Nucleus accumbens (tissue), 56 donors: ENCODE results near the gene KCND2.

Experiments used
- DNase-seq, 56 donors: peaks; one replicate each; lab custom pipeline; 2025; lab: John Stamatoyannopoulos, UW

KCND2 gene

DNA sequence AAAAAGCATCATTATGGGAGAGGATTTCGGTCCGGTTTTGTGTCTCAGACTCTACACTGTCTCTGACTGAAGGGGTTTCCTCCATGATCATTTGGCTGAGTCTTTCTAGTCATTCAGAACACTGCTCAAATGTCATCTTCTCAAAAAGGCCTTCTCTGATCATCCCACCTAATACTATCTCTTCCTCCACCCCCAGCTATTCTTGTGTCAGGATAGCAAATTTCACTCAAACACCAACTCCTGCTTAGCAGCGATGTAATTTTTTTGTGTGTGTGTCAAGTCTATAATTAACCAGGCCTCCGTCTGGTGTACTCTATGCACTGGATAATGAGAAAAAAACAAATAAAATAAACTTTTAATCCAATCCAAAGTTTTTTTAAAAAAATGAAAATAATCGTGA, 200.4 kb downstream of the KCND2 start:
- peak in 2 of 56 donors; percentile 3 for DNase-seq

DNA sequence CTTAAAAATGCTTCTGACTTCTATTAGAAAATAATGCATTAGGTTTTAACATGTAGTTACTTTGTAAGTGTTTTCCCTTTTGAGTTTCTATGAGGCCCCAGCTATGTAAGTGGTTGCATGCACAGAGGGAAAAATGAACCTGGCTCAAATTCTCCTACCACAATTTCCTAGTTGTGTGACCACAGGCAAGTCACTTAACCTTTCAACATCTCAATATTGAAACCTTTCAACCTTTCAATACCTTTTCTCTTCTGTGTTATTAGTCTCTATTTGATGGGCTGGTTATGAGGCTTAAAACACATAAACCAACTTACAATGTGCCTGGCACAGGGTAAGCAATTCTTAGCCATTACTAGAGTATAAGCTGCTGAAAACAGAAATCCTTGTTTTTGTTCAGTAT, 203.0 kb downstream of the KCND2 start:
- no peak for DNase-seq

DNA sequence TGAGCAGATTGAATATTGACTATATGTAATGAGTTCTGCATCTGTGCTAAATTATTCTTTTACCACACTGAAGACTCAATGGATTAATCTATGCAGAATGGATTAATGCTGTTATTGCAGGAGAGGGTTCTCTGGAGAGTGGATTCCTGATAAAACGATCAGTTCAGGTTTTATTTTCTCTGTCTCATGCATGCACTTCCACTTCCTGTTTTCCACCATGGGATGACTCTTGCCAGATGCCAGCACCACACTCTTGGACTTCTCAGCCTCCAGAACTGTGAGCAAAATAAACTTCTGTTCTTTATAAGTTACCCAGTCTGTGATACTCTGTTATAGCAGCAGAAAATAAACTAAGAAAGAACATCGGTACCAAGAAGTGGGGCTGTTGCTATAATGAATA, 207.5 kb downstream of the KCND2 start:
- no peak for DNase-seq

DNA sequence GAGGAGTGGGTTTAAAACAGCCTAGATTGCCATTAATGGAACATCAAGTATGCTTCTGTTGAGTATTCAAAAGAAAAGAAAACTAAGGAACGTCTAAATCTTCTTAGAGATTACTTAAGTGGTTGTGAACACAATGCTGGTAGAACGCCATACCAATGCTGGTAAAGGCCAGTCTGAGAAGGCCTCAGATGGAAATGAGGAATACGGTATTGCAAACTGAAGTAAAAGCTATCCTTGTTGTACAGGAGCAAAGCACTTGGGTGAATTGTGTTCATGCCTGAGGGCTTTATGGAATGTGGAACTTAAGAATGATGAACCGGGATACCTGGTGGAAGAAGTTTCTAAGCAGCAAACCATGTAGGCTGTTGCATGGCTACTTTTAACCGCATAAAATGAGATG, 208.0 kb downstream of the KCND2 start:
- DNase-seq: no peak

DNA sequence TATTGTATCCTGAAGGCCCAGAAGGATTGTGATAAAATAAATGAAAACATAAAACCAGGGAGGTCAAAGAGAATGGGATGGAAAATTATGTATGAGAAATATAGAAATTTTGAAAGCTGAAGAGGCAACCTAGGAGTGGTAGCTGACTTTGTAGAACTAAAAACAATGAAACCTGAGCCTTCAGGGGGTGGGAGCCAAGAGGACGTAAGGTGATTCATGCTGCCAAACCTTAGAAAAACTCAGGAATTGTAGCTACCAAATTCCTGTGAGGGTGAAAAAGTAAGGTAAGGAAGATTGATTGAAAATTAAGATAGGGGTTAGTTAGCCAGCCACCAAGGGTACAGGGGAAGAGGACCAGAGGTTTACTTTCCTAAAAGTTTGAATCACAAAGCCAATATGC, 213.2 kb downstream of the KCND2 start:
- DNase-seq: no peak

DNA sequence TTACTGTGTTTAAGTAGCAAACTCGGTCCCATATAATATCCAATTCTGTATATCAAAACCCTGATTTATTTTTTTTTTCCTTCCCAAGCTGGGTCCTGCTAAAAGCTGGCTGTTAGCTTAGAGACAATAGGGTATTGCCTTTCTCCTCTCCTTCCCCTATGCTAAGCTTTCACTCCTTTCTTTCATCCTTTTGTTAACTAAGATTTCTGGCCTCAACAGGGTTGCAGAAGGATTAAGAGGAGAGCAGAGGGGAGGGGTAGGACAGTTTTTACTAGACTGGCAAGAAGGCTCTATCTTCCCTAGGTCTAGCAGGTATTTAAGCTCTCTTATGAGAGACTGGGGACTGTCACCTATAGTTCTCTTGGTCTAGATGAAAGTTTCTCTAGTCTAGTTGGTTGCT, 229.2 kb downstream of the KCND2 start:
- no peak for DNase-seq

DNA sequence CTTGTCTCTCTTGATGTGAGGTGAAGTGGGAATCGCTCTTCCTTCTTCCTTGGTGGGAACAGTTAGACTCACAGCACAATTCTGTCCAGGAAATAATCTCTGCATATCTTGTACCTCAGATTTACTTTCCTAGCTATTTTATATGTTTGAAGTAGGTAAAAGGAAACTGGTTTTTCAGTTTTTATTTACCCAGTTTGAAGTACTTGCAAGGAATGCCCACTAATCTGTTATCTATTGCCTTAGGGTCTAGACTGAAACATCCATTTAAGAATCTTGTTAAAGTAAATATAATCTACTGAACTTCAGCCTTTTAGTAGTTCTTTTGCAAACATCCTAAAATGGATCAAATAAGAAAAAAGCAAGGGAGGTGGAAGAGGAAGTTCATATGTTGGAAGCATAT, 229.8 kb downstream of the KCND2 start:
- no peak for DNase-seq

DNA sequence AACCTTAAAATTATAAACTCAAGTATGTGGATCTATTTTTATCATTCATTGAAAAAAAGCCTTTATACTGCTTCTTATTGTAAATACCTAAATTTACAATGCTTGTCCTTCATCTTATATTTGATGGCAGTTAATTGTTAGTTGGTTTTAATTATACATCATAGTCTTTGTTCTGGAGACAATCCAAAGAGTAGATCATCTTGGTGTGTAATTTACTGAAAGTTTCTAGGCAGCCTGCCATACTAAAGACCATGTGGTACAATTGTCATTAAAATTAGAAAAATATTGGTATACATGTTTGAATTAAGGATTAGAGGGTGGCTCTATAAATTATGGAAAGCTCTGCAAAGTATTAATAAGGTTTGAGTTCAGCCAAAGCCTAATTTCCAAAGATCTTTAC, 231.4 kb downstream of the KCND2 start:
- DNase-seq: no peak

DNA sequence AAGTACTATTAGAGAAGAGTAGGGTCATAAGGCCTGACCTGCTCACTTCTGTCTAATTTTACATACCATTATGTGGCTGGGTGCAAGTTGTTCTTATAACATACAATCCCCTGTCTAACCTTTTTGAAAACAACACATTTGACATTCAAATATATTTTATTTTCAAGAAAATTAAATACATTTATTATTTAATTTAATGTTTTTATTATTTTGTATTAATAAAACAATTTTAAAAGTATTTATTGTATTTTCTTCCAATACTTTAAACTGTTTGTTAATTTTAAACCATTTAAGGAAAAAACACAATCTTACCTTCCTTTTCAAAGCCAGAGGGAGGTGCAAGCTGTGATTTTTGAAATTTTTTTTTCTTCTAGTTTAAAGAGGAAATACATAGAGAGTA, 232.8 kb downstream of the KCND2 start:
- DNase-seq: no peak

DNA sequence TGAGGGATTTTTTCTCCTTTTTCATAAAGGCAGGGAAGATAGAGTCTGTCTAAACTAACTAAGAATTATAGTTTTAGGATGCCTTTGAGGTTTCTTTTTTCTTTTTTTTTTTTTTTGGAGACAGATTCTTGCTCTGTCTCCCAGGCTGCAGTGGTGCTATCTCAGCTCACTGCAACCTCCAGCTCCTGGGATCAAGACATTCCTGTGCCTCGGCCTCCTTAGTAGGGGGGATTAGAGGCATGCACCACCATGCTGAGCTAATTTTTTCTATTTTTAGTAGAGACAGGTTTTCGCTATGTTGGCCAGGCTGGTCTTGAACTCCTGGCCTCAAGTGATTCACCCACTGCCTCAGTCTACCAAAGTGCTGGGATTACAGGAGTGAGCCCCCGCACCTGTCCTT, 239.7 kb downstream of the KCND2 start:
- no peak for DNase-seq

DNA sequence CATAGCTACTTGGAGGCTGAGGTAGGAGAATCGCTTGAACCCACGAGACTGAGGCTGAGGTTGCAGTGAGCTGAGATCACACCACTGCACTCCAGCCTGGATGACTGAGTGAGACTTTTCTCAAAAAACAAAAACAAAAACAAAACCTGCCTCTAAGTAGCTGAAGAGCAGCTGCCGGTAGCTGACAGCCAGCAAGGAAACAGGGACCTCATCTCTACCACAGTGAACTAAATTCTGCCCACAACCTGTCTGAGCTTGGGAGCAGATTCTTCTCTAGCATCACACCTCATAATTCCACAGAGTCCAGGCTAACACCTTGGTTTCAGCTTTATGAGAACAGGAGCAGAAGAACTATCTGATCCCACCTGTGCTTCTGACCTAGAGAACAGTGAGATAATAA, 246.2 kb downstream of the KCND2 start:
- no peak for DNase-seq

DNA sequence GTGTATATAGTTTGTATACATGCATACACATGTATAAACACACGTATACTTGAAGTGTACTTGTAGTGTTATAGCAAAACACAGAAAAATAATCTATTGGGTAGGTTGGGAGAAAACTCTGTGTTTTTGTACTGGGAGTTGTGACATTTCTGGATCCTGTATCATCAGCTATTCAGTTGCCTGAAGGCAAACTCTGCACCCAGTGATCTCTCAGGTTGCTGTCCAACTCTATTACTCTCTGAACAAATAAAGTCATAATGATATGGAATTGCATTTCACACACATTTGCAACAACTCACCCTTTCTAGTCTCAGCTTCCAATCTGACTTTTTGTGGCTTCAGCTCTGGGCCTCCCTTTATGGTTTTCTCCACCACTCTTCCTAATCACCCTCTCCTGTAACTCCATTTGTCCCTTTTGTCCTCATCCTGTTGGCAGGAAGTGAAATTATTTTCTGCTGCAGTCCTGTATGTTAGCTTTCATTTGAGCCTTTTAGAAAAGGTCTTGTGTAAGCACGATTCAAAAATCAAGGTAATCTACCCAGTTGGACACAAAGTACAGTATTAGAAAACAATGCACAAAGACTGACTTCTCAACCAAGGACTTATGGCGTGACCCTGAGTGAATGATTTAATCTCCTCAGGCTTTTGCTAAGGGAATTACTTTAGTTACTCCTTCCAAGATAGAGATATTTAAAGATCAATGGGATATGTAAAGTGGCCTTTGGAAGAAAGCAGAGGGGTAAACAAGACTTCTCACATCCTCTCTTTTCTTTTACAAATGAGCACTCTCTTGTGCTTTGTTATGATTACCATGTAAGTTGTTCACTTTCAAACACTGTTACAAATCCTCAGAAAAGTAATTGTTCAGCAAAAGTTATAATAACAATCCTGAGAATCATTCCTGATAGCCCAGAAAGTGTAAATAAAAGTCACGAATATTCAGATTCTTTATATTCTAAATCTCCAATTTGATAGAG, 249.1 kb downstream of the KCND2 start:
- DNase-seq: no peak

DNA sequence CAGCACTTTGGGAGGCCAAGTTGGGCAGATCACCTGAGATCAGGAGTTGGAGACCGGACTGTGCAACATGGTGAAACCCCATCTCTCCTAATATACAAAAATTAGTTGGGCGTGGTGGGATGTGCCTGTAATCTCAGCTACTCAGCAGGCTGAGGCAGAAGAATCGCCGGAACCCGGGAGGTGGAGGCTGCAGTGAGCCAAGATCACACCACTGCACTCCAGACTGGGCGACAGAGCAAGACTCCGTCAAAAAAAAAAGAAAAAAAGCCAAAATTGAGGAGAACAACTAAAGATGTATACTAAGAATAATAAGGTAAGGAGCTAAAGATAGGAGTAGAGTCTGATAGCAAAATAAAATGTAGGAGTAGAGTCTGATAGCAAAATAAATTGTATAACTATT, 251.0 kb downstream of the KCND2 start:
- DNase-seq: no peak

DNA sequence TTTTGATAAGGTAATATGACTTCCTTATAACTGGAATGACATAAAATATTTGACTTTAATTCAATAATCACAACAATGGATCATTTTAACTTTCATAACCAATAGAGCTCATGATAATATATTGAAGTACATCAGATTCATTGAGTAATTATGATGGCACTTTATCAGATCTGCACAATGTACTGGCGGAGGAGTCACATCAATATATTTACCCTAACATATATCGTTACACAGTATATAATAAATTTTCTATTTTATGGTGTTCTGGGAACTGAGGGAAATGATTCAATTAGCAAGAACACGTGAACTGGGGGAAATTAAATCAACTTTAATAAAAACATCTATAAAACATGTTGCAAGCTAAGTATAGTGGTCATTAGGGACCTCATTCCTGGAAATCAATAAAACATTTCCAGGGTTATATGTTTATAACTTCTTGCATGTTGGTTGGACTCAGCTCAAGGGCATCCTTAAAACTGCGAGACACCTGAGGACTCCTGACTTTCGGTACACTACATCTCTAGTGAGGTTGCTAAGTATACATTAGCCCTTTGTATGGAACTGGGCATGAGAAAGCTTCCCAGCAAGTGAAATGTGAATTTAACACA, 254.0 kb downstream of the KCND2 start:
- DNase-seq: no peak

DNA sequence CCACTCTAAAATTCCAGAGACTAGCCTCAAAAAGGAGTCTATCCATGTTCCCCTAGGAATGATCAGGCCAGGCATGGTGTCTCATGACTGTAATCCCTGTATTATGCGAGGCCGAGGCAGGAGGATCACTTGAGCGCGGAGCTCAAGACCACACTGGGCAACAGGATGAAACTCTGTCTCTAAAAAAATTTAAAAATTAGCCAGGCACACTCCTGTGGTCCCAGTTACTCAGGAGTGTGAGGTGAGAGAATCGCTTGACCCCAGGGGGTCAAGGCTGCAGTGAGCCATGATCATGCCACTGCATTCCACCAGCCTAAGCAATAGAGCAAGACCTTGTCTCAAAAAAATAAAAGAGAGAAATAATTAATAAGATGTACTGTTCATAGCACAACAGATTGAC, 256.8 kb downstream of the KCND2 start:
- no peak for DNase-seq

DNA sequence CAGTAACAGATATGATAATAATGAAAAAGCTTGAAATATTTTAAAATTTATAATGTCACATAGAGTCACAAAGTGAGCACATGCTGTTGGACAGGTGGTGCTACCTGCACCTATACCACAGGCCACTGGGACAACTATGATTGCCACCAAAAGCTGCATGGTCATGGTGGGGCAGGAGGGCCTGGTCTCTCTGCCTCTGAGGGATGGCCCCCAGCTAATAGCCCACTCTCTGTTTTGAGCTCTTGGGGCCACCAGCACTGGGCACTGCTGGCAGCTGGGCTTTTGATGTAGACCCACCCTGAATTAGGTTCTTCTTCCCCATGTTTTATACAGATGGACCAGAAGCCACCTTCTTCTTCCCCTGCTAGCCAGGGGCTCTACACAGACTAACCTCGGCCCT, 265.4 kb downstream of the KCND2 start:
- no peak for DNase-seq

DNA sequence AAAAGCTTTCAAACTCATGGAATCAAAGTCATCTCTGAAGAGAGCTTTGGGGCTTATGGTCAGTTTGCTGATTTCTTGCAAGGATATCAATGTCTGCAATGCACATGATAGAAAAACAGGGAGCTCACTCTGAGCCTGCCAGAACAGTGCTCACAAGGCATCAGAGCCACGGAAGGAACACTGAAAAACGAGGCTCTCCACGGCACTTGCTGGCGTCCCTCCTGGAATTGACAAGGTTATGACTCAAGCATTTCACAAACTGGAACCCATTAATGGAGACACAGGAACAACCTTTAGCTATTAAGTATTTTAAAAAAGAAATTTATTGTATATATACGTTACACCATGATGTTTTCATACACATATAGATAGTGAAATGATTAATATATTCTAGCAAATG, 266.3 kb downstream of the KCND2 start:
- DNase-seq: no peak

DNA sequence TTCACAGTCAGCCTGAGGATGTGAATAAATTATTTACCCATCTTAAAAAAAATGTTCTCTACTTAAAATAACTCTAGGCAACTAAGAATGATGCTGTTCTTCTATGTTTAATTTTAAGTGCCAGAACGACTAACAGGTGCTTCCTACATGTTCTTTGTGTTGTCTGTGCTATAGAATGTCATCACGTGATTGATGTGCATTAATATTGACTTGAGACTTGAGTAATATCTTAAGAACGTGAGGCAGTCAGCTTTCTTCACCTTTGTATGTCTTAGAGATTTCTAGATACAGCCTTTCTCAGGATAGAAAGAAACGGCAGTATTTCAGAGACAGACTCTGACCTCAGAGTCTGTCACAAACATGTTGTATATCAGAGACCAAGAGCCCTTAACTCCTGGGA, 274.6 kb downstream of the KCND2 start:
- no peak for DNase-seq

DNA sequence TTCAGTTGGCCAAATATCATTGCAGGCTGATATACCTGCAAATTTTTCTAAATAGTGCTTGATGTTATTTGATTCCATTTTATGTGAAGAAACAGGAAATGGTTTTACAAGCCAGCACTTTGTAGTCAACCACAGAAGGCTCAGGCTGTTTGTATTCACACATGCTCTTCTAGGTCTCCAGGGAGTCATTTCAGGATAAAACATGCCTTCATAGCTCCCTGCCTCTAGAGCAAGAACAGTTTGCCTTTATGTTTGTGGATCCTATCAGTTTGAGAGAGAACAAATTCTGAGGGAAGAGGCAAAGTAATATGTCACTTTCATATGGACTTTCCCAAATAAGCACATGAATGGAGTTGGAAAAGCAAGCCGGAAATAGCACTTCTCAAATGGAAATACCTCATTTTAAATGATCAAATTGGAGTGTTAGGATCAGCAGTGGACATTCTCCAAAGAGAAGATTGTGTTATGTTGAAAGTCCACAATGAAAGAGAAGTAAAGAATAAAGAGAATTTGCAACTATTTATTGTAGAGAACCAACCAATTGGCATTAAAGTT, 277.6 kb downstream of the KCND2 start:
- DNase-seq: no peak

DNA sequence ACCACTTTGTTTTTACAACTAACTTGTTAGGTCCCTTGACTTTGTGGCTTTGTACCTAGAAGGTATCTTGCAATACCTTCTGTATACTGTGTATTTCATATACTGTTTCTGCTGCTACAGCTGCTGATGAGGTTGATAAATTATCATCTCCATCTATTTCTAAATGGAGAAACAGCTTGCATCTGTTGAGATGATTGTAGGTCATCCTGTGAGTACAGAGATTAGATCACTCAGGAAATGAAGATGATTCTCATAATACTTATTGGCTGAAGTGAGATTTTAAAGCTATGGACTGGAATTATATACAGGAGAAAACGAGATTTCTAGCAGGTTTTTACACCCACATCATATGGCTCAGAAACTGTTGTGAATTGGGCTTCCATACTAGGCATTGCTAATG, 280.5 kb downstream of the KCND2 start:
- no peak for DNase-seq

DNA sequence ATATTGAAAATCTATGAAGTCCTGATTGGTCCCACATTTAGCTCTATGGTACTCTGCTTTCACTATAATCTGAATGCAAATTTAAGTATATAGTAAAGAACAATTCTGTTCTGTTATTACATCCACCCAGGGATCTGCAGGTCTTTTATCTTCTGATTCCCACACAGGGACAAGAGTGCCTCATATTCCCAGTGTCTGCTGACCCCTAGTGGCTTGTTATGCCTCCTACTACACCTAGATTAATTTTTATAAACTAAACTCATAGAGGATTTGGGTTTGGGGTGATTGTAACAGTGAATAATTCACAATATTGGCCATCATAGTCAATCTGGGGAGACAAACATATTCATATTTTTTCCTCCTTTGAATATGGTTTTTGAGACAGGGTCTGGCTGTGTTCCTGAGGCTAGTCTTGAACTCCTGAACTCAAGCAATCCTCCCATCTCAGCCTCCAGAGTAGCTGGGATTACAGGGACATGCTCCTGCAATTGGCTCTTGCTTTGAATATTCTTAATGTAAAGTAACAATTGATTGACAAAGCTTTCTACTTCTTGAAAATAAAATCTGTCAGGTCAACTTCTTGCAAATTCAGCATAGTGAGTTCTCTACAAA, 282.1 kb downstream of the KCND2 start:
- peak in 21 of 56 donors; percentile 1 to 57 (median 7) for DNase-seq
